Adrenal gland (tissue), 5 donors: Measurements from ENCODE around the gene FAM47C.
"Not testable (repeated sequence)": the region's sequence is repeated elsewhere in the genome, so short reads cannot be mapped to it uniquely, and the experiment has no call there.

Experiments
- POLR2A ChIP-seq, 2 donors: fragments of 450-650 bp; IDR thresholded peaks; one replicate each; pipeline ENCODE4 v1.6.1; 2017; ENCODE audit warnings: antibody characterized with exemption in 2 of 2, mild to moderate bottlenecking in 2 of 2, moderate library complexity in 1 of 2
- TF ChIP-seq, protein P1 (sequence below), 6 experiments: fragments of 450-650 bp in 4 of 6; fragments of 200-600 bp in 2 of 6; sonication (generic) in 1 of 6; IDR thresholded peaks; 1 replicate in 5 of 6; 2 replicates in 1 of 6; pipeline versions ENCODE4 v1.5.1 to v1.8.0; 2016 to 2021; ENCODE audit warnings: antibody characterized with exemption in 6 of 6, mild to moderate bottlenecking in 2 of 6, moderate library complexity in 1 of 6
- donor health status: DM: no; HTN: no; CAD: no.

DNA sequence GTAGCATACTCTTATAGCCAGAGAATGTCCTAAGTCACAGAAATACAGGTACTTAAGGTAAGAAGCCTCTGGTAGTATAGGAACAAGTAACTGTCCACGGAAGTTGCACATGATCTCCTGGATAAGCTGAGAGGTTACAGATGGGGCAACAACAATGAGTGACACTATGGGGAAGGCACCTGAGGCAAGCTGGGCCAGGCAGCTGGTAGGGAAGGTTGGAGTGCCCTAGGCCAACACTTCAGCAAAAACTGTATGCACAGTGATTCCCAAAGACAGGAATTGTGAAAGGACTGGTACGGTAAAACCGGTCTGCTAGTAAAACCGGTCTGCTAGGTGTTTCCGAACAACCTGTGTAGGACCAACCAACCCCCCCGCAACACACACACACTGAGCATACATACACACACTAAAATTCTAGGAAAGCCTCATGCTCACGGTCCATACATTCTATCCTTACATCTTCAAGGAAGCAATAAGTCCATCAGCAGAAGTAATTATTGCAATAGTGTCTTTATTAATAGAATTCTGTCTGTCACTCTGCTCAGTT is 28.6 kb downstream of the FAM47C start:
- not testable (repeated sequence) for TF ChIP-seq POLR2A (IDR thresholded peaks at IDR 0.05)
- TF ChIP-seq, protein P1, sequence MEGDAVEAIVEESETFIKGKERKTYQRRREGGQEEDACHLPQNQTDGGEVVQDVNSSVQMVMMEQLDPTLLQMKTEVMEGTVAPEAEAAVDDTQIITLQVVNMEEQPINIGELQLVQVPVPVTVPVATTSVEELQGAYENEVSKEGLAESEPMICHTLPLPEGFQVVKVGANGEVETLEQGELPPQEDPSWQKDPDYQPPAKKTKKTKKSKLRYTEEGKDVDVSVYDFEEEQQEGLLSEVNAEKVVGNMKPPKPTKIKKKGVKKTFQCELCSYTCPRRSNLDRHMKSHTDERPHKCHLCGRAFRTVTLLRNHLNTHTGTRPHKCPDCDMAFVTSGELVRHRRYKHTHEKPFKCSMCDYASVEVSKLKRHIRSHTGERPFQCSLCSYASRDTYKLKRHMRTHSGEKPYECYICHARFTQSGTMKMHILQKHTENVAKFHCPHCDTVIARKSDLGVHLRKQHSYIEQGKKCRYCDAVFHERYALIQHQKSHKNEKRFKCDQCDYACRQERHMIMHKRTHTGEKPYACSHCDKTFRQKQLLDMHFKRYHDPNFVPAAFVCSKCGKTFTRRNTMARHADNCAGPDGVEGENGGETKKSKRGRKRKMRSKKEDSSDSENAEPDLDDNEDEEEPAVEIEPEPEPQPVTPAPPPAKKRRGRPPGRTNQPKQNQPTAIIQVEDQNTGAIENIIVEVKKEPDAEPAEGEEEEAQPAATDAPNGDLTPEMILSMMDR (IDR thresholded peaks at IDR 0.05), result not testable (repeated sequence)
